ENCODE results near the gene NR3C2.

Gene NR3C2

DNA sequence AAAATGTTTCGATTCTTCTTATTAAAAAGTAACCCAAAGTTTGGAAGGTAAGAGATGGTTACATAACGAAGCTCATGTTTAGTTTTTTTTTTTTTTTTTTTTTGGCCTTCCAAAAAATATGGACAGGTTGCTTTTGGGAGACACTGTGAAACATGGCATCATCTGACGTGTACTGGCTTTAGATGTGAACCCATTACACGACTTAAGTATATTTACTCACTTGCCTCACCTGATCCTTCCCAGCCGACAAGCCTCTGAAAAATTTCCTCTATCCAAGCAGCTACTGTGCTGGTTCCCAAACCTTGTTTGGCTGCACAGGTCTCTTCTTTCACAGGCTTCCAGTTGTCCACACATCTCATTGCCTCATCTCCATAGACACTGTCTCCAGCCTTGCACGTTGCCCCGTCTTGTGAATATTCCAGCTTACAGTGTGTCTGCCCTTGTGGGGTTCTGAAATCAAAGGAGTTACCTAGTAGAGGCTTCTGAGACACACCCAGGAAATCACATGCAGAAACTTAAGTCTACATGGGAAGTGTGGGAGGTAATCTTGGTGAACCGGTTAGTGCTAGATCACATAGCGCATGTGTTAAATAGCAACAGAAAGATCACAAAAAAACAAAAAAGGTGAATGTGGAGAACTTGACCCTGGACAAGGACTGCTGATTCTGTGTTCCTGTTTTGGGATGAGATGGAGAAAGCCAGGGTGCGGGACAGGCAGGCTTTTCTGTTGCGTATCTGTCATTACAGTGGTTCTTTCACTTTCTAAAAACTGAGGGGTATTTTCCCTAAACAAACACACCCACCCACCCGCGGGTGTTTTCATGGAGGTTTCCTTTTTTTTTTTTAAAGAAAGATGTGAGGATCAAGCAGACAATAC is 381.7 kb downstream of the NR3C2 start:
- no peak overlapping the region for H4K91ac ChIP-seq (ENCODE audit: low read depth, low read length)
- no peak overlapping the region for H2AK5ac ChIP-seq (ENCODE audit: low read length)
- no peak overlapping the region for H2AFZ ChIP-seq (ENCODE audit: insufficient read depth, low read length, poor library complexity)
- no peaks in the 10 kb centered on the region for H3K9me3 ChIP-seq (ENCODE audit: insufficient read depth, low read depth, low read length)
- no peaks in the 10 kb centered on the region for H3K27me3 ChIP-seq (ENCODE audit: insufficient read depth, low read length)
- H3K79me2 ChIP-seq (ENCODE audit: control insufficient read depth, insufficient read depth, low read length, poor library complexity), result no peaks in the 10 kb centered on the region
- no CpG with 5 or more reads among the region's 13 CpGs for WGBS (ENCODE audit: extremely low coverage, insufficient coverage, insufficient read length)
- H3K9ac ChIP-seq (ENCODE audit: low read length), result no peak overlapping the region
- peaks cover 4 to 11% of the 10 kb centered on the region in 2 experiments for H3K4me1 ChIP-seq (ENCODE audit: control insufficient read depth in 1 of 2, insufficient read depth in 2 of 2, low read length in 2 of 2)
- H3K4me2 ChIP-seq (ENCODE audit: low read length), result no peak overlapping the region
- H3K4ac ChIP-seq (ENCODE audit: low read depth, low read length), result no peak overlapping the region
- H3K4me3 ChIP-seq (ENCODE audit: low read depth, low read length), result no peak overlapping the region
- H2BK5ac ChIP-seq (ENCODE audit: low read depth, low read length, poor library complexity), result no peak overlapping the region
- peak overlapping the region; percentile 16 for H2BK12ac ChIP-seq (ENCODE audit: low read length)
- H3K79me1 ChIP-seq (ENCODE audit: low read length), result peaks cover 2% of the 10 kb centered on the region
- no peak for DNase-seq
- no peak overlapping the region for H2BK120ac ChIP-seq (ENCODE audit: insufficient read depth, low read length, poor library complexity)
- peaks cover 5 to 8% of the 10 kb centered on the region in 2 experiments for H3K36me3 ChIP-seq (ENCODE audit: control insufficient read depth in 1 of 2, insufficient read depth in 2 of 2, low read length in 2 of 2)
- no peak overlapping the region for H3K23ac ChIP-seq (ENCODE audit: low read length)
- H3K14ac ChIP-seq (ENCODE audit: low read length), result no peak overlapping the region
- H3K27ac ChIP-seq (ENCODE audit: low read depth, low read length), result no peak overlapping the region
- H4K12ac ChIP-seq (ENCODE audit: low read depth, low read length), result no peak overlapping the region
- no peak overlapping the region for H4K8ac ChIP-seq (ENCODE audit: low read depth, low read length)
- H3K18ac ChIP-seq (ENCODE audit: low read length), result no peak overlapping the region

DNA sequence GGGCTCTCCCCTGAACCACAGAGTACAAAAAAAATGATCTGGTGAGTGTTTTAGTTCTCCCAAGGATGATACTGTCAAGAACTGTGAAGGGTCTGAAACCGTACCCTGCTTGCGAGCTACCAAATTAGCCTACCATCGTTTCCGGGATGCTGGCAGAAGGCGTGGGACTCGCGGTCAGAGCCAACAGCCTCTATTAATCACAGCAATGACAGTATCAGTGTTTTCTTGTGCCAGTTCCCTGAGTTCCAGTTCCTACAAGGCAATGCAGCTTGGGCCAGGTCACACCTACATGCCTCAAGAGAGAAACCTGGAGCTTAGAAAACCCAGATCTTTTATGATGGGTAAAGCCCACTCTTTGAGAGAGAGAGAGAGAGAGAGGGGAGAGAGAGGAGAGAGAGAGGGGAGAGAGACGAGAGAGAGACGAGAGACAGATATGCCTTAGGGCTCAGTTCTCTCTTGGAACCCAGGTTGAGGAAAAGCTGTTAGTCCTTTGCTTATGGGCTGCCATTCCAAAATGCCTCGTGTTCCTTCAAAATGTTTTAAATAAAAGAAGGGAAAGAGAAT is 382.5 kb downstream of the NR3C2 start:
- no peaks in the 10 kb centered on the region for H3K9me3 ChIP-seq (ENCODE audit: insufficient read depth, low read depth, low read length)
- peak overlapping the region; percentile 67 for H2BK120ac ChIP-seq (ENCODE audit: insufficient read depth, low read length, poor library complexity)
- H3K79me1 ChIP-seq (ENCODE audit: low read length), result peaks cover 2% of the 10 kb centered on the region
- H3K36me3 ChIP-seq (ENCODE audit: control insufficient read depth in 1 of 2, insufficient read depth in 2 of 2, low read length in 2 of 2), result peaks cover 5 to 8% of the 10 kb centered on the region in 2 experiments
- H3K4ac ChIP-seq (ENCODE audit: low read depth, low read length), result no peak overlapping the region
- peaks cover 4 to 11% of the 10 kb centered on the region in 2 experiments for H3K4me1 ChIP-seq (ENCODE audit: control insufficient read depth in 1 of 2, insufficient read depth in 2 of 2, low read length in 2 of 2)
- H4K12ac ChIP-seq (ENCODE audit: low read depth, low read length), result no peak overlapping the region
- H3K27ac ChIP-seq (ENCODE audit: low read depth, low read length), result no peak overlapping the region
- no peak overlapping the region for H3K9ac ChIP-seq (ENCODE audit: low read length)
- H4K91ac ChIP-seq (ENCODE audit: low read depth, low read length), result peak overlapping the region; percentile 39
- no peaks in the 10 kb centered on the region for H3K79me2 ChIP-seq (ENCODE audit: control insufficient read depth, insufficient read depth, low read length, poor library complexity)
- WGBS (ENCODE audit: extremely low coverage, insufficient coverage, insufficient read length), result no CpG with 5 or more reads among the region's 10 CpGs
- DNase-seq, result no peak
- H3K4me3 ChIP-seq (ENCODE audit: low read depth, low read length), result no peak overlapping the region
- H3K23ac ChIP-seq (ENCODE audit: low read length), result no peak overlapping the region
- no peak overlapping the region for H2BK5ac ChIP-seq (ENCODE audit: low read depth, low read length, poor library complexity)
- H3K4me2 ChIP-seq (ENCODE audit: low read length), result no peak overlapping the region
- peak overlapping the region; percentile 40 for H3K14ac ChIP-seq (ENCODE audit: low read length)
- no peak overlapping the region for H2AFZ ChIP-seq (ENCODE audit: insufficient read depth, low read length, poor library complexity)
- no peaks in the 10 kb centered on the region for H3K27me3 ChIP-seq (ENCODE audit: insufficient read depth, low read length)
- H3K18ac ChIP-seq (ENCODE audit: low read length), result no peak overlapping the region
- no peak overlapping the region for H4K8ac ChIP-seq (ENCODE audit: low read depth, low read length)
- H2BK12ac ChIP-seq (ENCODE audit: low read length), result peak overlapping the region; percentile 80
- H2AK5ac ChIP-seq (ENCODE audit: low read length), result peak overlapping the region; percentile 44

GRCh38 chr4:148057984-148058859 is 384.0 kb downstream of the NR3C2 start:
- peaks cover 2 to 11% of the 10 kb centered on the region in 2 experiments for H3K4me1 ChIP-seq (ENCODE audit: control insufficient read depth in 1 of 2, insufficient read depth in 2 of 2, low read length in 2 of 2)
- H2BK120ac ChIP-seq (ENCODE audit: insufficient read depth, low read length, poor library complexity), result no peak overlapping the region
- peaks cover 2% of the 10 kb centered on the region in 2 experiments for H3K36me3 ChIP-seq (ENCODE audit: control insufficient read depth in 1 of 2, insufficient read depth in 2 of 2, low read length in 2 of 2)
- no peak overlapping the region for H4K8ac ChIP-seq (ENCODE audit: low read depth, low read length)
- H3K14ac ChIP-seq (ENCODE audit: low read length), result no peak overlapping the region
- H2BK5ac ChIP-seq (ENCODE audit: low read depth, low read length, poor library complexity), result no peak overlapping the region
- no peak overlapping the region for H2AFZ ChIP-seq (ENCODE audit: insufficient read depth, low read length, poor library complexity)
- no CpG with 5 or more reads among the region's 14 CpGs for WGBS (ENCODE audit: extremely low coverage, insufficient coverage, insufficient read length)
- peak overlapping the region; percentile 11 for H3K4me2 ChIP-seq (ENCODE audit: low read length)
- peak overlapping the region; percentile 51 for H3K27ac ChIP-seq (ENCODE audit: low read depth, low read length)
- H2AK5ac ChIP-seq (ENCODE audit: low read length), result no peak overlapping the region
- no peak overlapping the region for H3K4me3 ChIP-seq (ENCODE audit: low read depth, low read length)
- H3K4ac ChIP-seq (ENCODE audit: low read depth, low read length), result no peak overlapping the region
- no peak overlapping the region for H3K23ac ChIP-seq (ENCODE audit: low read length)
- H3K9me3 ChIP-seq (ENCODE audit: insufficient read depth, low read depth, low read length), result no peaks in the 10 kb centered on the region
- no peaks in the 10 kb centered on the region for H3K79me2 ChIP-seq (ENCODE audit: control insufficient read depth, insufficient read depth, low read length, poor library complexity)
- H3K9ac ChIP-seq (ENCODE audit: low read length), result no peak overlapping the region
- H3K27me3 ChIP-seq (ENCODE audit: insufficient read depth, low read length), result no peaks in the 10 kb centered on the region
- DNase-seq, result no peak
- no peak overlapping the region for H3K18ac ChIP-seq (ENCODE audit: low read length)
- peaks cover 2% of the 10 kb centered on the region for H3K79me1 ChIP-seq (ENCODE audit: low read length)
- no peak overlapping the region for H2BK12ac ChIP-seq (ENCODE audit: low read length)
- no peak overlapping the region for H4K91ac ChIP-seq (ENCODE audit: low read depth, low read length)
- H4K12ac ChIP-seq (ENCODE audit: low read depth, low read length), result no peak overlapping the region

- Histone ChIP-seq H4K91ac (ENCODE audit: low read depth, low read length) (no peak overlapping the region), H3K23ac (ENCODE audit: low read length) (no peak overlapping the region), H3K4me3 (ENCODE audit: low read depth, low read length) (no peak overlapping the region), H3K18ac (ENCODE audit: low read length) (peak overlapping the region; percentile 16), H2BK5ac (ENCODE audit: low read depth, low read length, poor library complexity) (no peak overlapping the region), H3K4me1 (ENCODE audit: control insufficient read depth in 1 of 2, insufficient read depth in 2 of 2, low read length in 2 of 2) (peaks cover 2 to 11% of the 10 kb centered on the region in 2 experiments), H2AK5ac (ENCODE audit: low read length) (no peak overlapping the region), H3K36me3 (ENCODE audit: control insufficient read depth in 1 of 2, insufficient read depth in 2 of 2, low read length in 2 of 2) (no peaks in the 10 kb centered on the region), H3K79me1 (ENCODE audit: low read length) (peaks cover 2% of the 10 kb centered on the region), H2AFZ (ENCODE audit: insufficient read depth, low read length, poor library complexity) (no peak overlapping the region), H4K8ac (ENCODE audit: low read depth, low read length) (no peak overlapping the region), H3K9me3 (ENCODE audit: insufficient read depth, low read depth, low read length) (no peaks in the 10 kb centered on the region), H3K27me3 (ENCODE audit: insufficient read depth, low read length) (no peaks in the 10 kb centered on the region), H3K14ac (ENCODE audit: low read length) (no peak overlapping the region), H4K12ac (ENCODE audit: low read depth, low read length) (no peak overlapping the region), H3K4me2 (ENCODE audit: low read length) (no peak overlapping the region), H2BK12ac (ENCODE audit: low read length) (no peak overlapping the region), H3K9ac (ENCODE audit: low read length) (no peak overlapping the region), H3K4ac (ENCODE audit: low read depth, low read length) (no peak overlapping the region), H3K79me2 (ENCODE audit: control insufficient read depth, insufficient read depth, low read length, poor library complexity) (no peaks in the 10 kb centered on the region), H3K27ac (ENCODE audit: low read depth, low read length) (no peak overlapping the region), H2BK120ac (ENCODE audit: insufficient read depth, low read length, poor library complexity) (no peak overlapping the region)
- DNase-seq, result no peak
- no CpG with 5 or more reads among the region's 5 CpGs for WGBS (ENCODE audit: extremely low coverage, insufficient coverage, insufficient read length)
Observed at GRCh38 chr4:148057516-148057915, 384.7 kb downstream of the NR3C2 start.
